Putamen (tissue), 1 donor: Measurements from ENCODE around the gene HOXA6.

Experiments used
- DNase-seq: peaks from one replicate; pipeline ENCODE4 v3.0.0-alpha.2; 2016; ENCODE audit warnings: low spot score

The HOXA6 gene

GRCh38 chr7:27107391-27108381, 39.9 kb downstream of the HOXA6 start:
- DNase-seq = no peak

- DNase-seq = no peak
Measured at GRCh38 chr7:27106901-27107240, 40.7 kb downstream of the HOXA6 start.

- DNase-seq = no peak
Measured at GRCh38 chr7:27106181-27106900, 41.2 kb downstream of the HOXA6 start.

- DNase-seq = no peak
Measured at GRCh38 chr7:27105301-27106031, 42.1 kb downstream of the HOXA6 start.

GRCh38 chr7:27104341-27105058, 43.1 kb downstream of the HOXA6 start:
- DNase-seq = no peak

- no peak for DNase-seq
Measured at GRCh38 chr7:27103489-27104226, 43.9 kb downstream of the HOXA6 start.

- DNase-seq = no peak
Measured at GRCh38 chr7:27102581-27103442, 44.8 kb downstream of the HOXA6 start, which contains the start of gene HOXA2. HOXA2 (minus strand) TSS chr7:27102683; CDS start chr7:27102500, 183 bp downstream.

- DNase-seq = no peak
Measured at GRCh38 chr7:27101957-27102580, 45.5 kb downstream of the HOXA6 start.

- DNase-seq = no peak
Measured at GRCh38 chr7:27101171-27101956, 46.2 kb downstream of the HOXA6 start.

GRCh38 chr7:27100694-27101170, 46.8 kb downstream of the HOXA6 start:
- no peak for DNase-seq

GRCh38 chr7:27099453-27100370, 47.9 kb downstream of the HOXA6 start:
- DNase-seq = no peak

GRCh38 chr7:27098578-27099451, 48.8 kb downstream of the HOXA6 start:
- DNase-seq = no peak

GRCh38 chr7:27097686-27098577, 49.6 kb downstream of the HOXA6 start:
- no peak for DNase-seq

GRCh38 chr7:27096768-27097514, 50.6 kb downstream of the HOXA6 start:
- no peak for DNase-seq
